H1 (cell line): ENCODE measurements around the gene WASHC3. TPM values are rescaled to one million over a fixed set of nuclear protein-coding genes. Genes with fewer than 3 reads are reported as not detected.

Source experiments
- BRCA1 ChIP-seq: IDR thresholded peaks from 2 replicates; pipeline ENCODE4 v1.6.1; 2012; ENCODE audit warnings: low read depth, low read length, improper control_type of control experiment
- CTBP2 ChIP-seq: IDR thresholded peaks from 2 replicates; pipeline ENCODE4 v1.7.0; 2011; ENCODE audit warnings: borderline replicate concordance, mild to moderate bottlenecking, moderate library complexity, mixed read lengths, low read length; ENCODE audit not compliant: insufficient read depth, insufficient read length
- KDM4A ChIP-seq: IDR thresholded peaks from one replicate; pipeline ENCODE4 v1.7.1; 2012; ENCODE audit warnings: low read depth, mild to moderate bottlenecking, moderate library complexity, low read length, inconsistent platforms; ENCODE audit not compliant: severe bottlenecking
- RFX5 ChIP-seq: IDR thresholded peaks from 2 replicates; pipeline ENCODE4 v1.6.1; 2011; ENCODE audit warnings: low read depth, low read length, improper control_type of control experiment, borderline replicate concordance
- SAP30 ChIP-seq: fragments of 300-600 bp; sonication (generic); IDR thresholded peaks from 2 replicates; pipeline ENCODE4 v1.7.1; 2012; ENCODE audit warnings: low read length, moderate library complexity, mild to moderate bottlenecking, inconsistent platforms; ENCODE audit not compliant: insufficient read depth, insufficient replicate concordance
- SRF ChIP-seq: IDR thresholded peaks from 2 replicates; pipeline ENCODE4 v1.6.1; 2011; ENCODE audit warnings: mild to moderate bottlenecking, low read depth, low read length, moderate library complexity
- ZNF274 ChIP-seq: IDR thresholded peaks from 2 replicates; pipeline ENCODE4 v1.7.0; 2012; ENCODE audit warnings: low read length, borderline replicate concordance; ENCODE audit errors: extremely low read depth
- polyA plus RNA-seq, 7 experiments: library from polyadenylated mRNA; depleted of rRNA in 3 of 7; stranded (reverse) in 5 of 7; unstranded in 2 of 7; fragments of >200 nt in 5 of 7; fragments of 200-250 nt in 2 of 7; gene quantifications; 1 replicate in 5 of 7; 2 replicates in 1 of 7; 4 replicates in 1 of 7; pipeline versions ENCODE4 v1.2.1 to v1.2.3, GENCODE V29; 2011 to 2013; ENCODE audit warnings: missing spikeins in 2 of 7, mixed read lengths in 2 of 7
- total RNA-seq: library from RNA; stranded (reverse); fragmentation: NEBNext Ultra II Directional; extraction: Animal tissue kit (Norgen Biotek cat#: 25700); gene quantifications from 2 replicates; pipeline ENCODE4 v1.2.1, GENCODE V29; 2021

WASHC3 gene
- total and polyA plus RNA-seq, 2 of the 8 experiments (the other 6 are each of a cell fraction or from before 2014, with no cell fraction given), result 7.4 to 8.3 TPM

DNA sequence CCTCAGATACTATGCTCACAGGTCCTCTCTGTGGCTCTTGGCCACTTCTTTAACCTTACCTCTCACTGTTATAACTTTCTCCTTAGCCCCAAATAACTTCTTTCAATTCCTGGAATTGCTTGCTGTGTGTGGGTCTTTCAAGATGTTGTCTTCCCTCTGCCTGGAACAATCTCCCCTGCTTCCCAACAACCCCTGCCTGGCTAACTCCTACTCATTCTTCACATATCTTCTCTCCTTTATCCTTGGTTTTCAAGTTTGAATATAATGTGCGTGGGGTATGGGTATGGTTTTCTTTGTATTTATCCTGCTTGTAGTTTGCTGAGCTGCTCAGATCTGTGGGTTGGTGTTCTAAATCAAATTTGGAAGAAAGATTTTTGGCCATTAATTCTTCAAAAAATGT is 2.7 kb upstream of the WASHC3 start (continued):
- TF ChIP-seq BRCA1 (no peak), RFX5 (no peak), SAP30 (no peak), SRF (no peak), ZNF274 (no peak), CTBP2 (no peak), KDM4A (no peak)
